ENCODE results near the gene OLIG3. TPM values are rescaled to one million over a fixed set of nuclear protein-coding genes. Genes with fewer than 3 reads are reported as not detected.

Gene OLIG3
- polyA plus RNA-seq, 1 of the 3 experiments (the other 2 are of a cell fraction): not detected

DNA sequence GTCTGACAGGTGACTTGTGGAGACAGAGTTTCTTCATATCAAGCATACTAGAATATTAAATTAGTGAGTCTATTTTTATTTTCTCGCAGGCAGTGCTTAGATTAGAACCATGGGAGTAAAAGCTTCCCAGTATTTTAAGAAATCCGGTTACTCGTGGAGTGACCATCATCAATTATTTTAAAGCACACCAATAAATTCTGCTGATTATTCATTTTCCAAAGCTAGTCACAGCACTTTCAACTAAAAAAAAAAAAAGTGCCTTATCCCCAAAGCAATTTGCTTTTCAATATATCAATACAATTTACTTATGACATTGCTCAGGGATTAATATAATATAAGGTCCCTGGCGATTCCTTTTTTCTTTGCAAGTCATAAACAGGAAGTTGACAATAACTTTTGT is 26.3 kb upstream of the OLIG3 start (continued):
- TF ChIP-seq, protein P1, sequence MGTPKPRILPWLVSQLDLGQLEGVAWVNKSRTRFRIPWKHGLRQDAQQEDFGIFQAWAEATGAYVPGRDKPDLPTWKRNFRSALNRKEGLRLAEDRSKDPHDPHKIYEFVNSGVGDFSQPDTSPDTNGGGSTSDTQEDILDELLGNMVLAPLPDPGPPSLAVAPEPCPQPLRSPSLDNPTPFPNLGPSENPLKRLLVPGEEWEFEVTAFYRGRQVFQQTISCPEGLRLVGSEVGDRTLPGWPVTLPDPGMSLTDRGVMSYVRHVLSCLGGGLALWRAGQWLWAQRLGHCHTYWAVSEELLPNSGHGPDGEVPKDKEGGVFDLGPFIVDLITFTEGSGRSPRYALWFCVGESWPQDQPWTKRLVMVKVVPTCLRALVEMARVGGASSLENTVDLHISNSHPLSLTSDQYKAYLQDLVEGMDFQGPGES (IDR thresholded peaks at IDR 0.05; ENCODE audit: low read depth, low read length): no peak
- TF ChIP-seq TAF1 (IDR thresholded peaks at IDR 0.05; ENCODE audit: borderline replicate concordance, low read depth, low read length): no peak
- no peak for TF ChIP-seq RFX5 (IDR thresholded peaks at IDR 0.05; ENCODE audit: low read length)
- no peak for TF ChIP-seq SMC3 (IDR thresholded peaks at IDR 0.05; ENCODE audit: low read depth, low read length)
- no peak for TF ChIP-seq RAD21 (IDR thresholded peaks at IDR 0.05; ENCODE audit: low read length)
- no peak for TF ChIP-seq RXRA (IDR thresholded peaks at IDR 0.05; ENCODE audit: borderline replicate concordance, low read depth)
- TF ChIP-seq TCF12 (IDR thresholded peaks at IDR 0.05): no peak

DNA sequence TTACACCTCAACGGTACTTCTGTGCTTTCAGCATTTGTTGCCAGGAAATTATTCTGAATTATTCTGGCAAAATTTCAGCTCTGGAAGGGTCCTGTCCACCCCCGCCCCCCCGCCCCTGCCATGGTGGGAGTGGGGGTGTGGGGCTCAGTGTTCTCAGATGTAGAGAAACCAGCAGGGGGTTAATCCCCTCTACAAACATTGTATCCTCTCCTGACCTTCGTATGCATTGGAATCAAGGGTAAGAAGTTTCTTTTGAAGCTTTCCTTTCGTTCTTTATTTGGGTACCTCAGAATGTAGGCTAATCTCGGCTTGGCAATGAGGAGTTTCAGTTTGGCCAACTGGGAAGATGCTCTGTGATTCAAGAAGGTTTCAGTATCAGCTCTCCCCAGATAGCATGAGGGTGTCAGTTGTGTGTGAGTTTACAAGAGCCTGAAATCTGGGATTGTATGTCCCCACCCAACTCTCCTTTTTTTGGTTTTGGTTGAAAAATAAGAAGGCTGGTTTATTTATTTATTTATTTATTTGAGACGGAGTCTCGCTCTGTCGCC is 25.5 kb upstream of the OLIG3 start:
- Histone ChIP-seq H3K36me3 (replicated peaks in 1 of 2; ENCODE audit: control insufficient read depth in 1 of 2, insufficient read depth in 2 of 2, low read length in 1 of 2) (no peaks in the 10 kb centered on the region), H3K9me3 (no peaks in the 10 kb centered on the region), H3K4me2 (no peak overlapping the region), H3K4me1 (ENCODE audit: control insufficient read depth in 1 of 2, insufficient read depth in 2 of 2, low read depth in 1 of 2, low read length in 1 of 2) (no peaks in the 10 kb centered on the region), H4K20me1 (ENCODE audit: insufficient read depth) (no peaks in the 10 kb centered on the region), H3K27me3 (ENCODE audit: insufficient read depth) (no peaks in the 10 kb centered on the region), H3K4me3 (ENCODE audit: low read depth in 2 of 2, low read length in 1 of 2) (no peak overlapping the region), H3K9ac (no peak overlapping the region), H3K79me2 (ENCODE audit: insufficient read depth) (no peaks in the 10 kb centered on the region), H3F3A (replicated peaks; ENCODE audit: insufficient read depth) (no peaks in the 10 kb centered on the region), H3K27ac (ENCODE audit: low read depth in 2 of 2, low read length in 1 of 2) (no peak overlapping the region), H3K9me2 (no peaks in the 10 kb centered on the region), H2AFZ (ENCODE audit: low read depth) (no peak overlapping the region)
- ChIA-PET CTCF (no interaction called here), POLR2A (no interaction called here)
- 34% methylated on average over 9 of the region's 9 CpGs for WGBS (ENCODE audit: low lambda C conversion rate)
- TF ChIP-seq, protein P2, sequence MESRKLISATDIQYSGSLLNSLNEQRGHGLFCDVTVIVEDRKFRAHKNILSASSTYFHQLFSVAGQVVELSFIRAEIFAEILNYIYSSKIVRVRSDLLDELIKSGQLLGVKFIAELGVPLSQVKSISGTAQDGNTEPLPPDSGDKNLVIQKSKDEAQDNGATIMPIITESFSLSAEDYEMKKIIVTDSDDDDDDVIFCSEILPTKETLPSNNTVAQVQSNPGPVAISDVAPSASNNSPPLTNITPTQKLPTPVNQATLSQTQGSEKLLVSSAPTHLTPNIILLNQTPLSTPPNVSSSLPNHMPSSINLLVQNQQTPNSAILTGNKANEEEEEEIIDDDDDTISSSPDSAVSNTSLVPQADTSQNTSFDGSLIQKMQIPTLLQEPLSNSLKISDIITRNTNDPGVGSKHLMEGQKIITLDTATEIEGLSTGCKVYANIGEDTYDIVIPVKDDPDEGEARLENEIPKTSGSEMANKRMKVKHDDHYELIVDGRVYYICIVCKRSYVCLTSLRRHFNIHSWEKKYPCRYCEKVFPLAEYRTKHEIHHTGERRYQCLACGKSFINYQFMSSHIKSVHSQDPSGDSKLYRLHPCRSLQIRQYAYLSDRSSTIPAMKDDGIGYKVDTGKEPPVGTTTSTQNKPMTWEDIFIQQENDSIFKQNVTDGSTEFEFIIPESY (IDR thresholded peaks at IDR 0.05; ENCODE audit: borderline replicate concordance, low read depth): no peak
- TF ChIP-seq, protein P3, sequence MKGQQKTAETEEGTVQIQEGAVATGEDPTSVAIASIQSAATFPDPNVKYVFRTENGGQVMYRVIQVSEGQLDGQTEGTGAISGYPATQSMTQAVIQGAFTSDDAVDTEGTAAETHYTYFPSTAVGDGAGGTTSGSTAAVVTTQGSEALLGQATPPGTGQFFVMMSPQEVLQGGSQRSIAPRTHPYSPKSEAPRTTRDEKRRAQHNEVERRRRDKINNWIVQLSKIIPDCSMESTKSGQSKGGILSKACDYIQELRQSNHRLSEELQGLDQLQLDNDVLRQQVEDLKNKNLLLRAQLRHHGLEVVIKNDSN (IDR thresholded peaks at IDR 0.05; ENCODE audit: borderline replicate concordance, low read depth): no peak
- TF ChIP-seq TEAD4 (IDR thresholded peaks at IDR 0.05; ENCODE audit: borderline replicate concordance, insufficient read depth): no peak
- no peak for TF ChIP-seq RXRA (IDR thresholded peaks at IDR 0.05; ENCODE audit: borderline replicate concordance, low read depth)
- TF ChIP-seq MEF2A (IDR thresholded peaks at IDR 0.05; ENCODE audit: borderline replicate concordance, low read depth): no peak
- TF ChIP-seq SIN3A (IDR thresholded peaks at IDR 0.05; ENCODE audit: borderline replicate concordance, low read depth, low read length): no peak
- TF ChIP-seq, protein P4, sequence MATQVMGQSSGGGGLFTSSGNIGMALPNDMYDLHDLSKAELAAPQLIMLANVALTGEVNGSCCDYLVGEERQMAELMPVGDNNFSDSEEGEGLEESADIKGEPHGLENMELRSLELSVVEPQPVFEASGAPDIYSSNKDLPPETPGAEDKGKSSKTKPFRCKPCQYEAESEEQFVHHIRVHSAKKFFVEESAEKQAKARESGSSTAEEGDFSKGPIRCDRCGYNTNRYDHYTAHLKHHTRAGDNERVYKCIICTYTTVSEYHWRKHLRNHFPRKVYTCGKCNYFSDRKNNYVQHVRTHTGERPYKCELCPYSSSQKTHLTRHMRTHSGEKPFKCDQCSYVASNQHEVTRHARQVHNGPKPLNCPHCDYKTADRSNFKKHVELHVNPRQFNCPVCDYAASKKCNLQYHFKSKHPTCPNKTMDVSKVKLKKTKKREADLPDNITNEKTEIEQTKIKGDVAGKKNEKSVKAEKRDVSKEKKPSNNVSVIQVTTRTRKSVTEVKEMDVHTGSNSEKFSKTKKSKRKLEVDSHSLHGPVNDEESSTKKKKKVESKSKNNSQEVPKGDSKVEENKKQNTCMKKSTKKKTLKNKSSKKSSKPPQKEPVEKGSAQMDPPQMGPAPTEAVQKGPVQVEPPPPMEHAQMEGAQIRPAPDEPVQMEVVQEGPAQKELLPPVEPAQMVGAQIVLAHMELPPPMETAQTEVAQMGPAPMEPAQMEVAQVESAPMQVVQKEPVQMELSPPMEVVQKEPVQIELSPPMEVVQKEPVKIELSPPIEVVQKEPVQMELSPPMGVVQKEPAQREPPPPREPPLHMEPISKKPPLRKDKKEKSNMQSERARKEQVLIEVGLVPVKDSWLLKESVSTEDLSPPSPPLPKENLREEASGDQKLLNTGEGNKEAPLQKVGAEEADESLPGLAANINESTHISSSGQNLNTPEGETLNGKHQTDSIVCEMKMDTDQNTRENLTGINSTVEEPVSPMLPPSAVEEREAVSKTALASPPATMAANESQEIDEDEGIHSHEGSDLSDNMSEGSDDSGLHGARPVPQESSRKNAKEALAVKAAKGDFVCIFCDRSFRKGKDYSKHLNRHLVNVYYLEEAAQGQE (IDR thresholded peaks at IDR 0.05; ENCODE audit: low read depth, low read length): no peak
- no peak for TF ChIP-seq GABPA (IDR thresholded peaks at IDR 0.05; ENCODE audit: low read depth)
- no peak for TF ChIP-seq RAD21 (IDR thresholded peaks at IDR 0.05; ENCODE audit: low read length)
- TF ChIP-seq POLR2AphosphoS5 (IDR thresholded peaks at IDR 0.05; ENCODE audit: low read depth, low read length): no peak
- TF ChIP-seq RCOR1 (IDR thresholded peaks at IDR 0.05; ENCODE audit: low read length): no peak
- no peak for TF ChIP-seq YY1 (IDR thresholded peaks at IDR 0.05; ENCODE audit: low read depth)
- DNase-seq: no peak
